H1 (cell line): Measurements from ENCODE around the gene MXD4. TPM values are rescaled to one million over a fixed set of nuclear protein-coding genes. Genes with fewer than 3 reads are reported as not detected.

Source experiments
- ATF2 ChIP-seq: IDR thresholded peaks from 2 replicates; pipeline ENCODE4 v1.6.1; 2012; ENCODE audit warnings: low read length, inconsistent platforms
- BACH1 ChIP-seq: IDR thresholded peaks from 2 replicates; pipeline ENCODE4 v1.6.1; 2012; ENCODE audit warnings: low read length, improper control_type of control experiment
- EP300 ChIP-seq, 2 experiments: IDR thresholded peaks; 1 replicate in 1 of 2; 2 replicates in 1 of 2; pipeline ENCODE4 v1.6.1; 2011 to 2012; ENCODE audit warnings: low read depth in 2 of 2, low read length in 2 of 2, mild to moderate bottlenecking in 2 of 2, borderline replicate concordance in 1 of 2, inconsistent platforms in 1 of 2, moderate library complexity in 1 of 2
- MAFK ChIP-seq: IDR thresholded peaks from 2 replicates; pipeline ENCODE4 v1.6.1; 2012; ENCODE audit warnings: low read depth, mild to moderate bottlenecking, improper control_type of control experiment, low read length
- PHF8 ChIP-seq: fragments of 200-600 bp; sonication (generic); conservative IDR thresholded peaks from 2 replicates; pipeline ENCODE4 v1.7.1; 2012; ENCODE audit warnings: low read depth, mild to moderate bottlenecking, inconsistent platforms, low read length, moderate library complexity
- SIX5 ChIP-seq: IDR thresholded peaks from 2 replicates; pipeline ENCODE4 v1.6.1; 2011; ENCODE audit warnings: mild to moderate bottlenecking, low read depth, low read length
- SRF ChIP-seq: IDR thresholded peaks from 2 replicates; pipeline ENCODE4 v1.6.1; 2011; ENCODE audit warnings: mild to moderate bottlenecking, low read depth, low read length, moderate library complexity
- TCF12 ChIP-seq: IDR thresholded peaks from 2 replicates; pipeline ENCODE4 v1.6.1; 2011; ENCODE audit warnings: low read depth, mild to moderate bottlenecking, low read length
- TEAD4 ChIP-seq: IDR thresholded peaks from 2 replicates; pipeline ENCODE4 v1.6.1; 2012; ENCODE audit warnings: low read depth, low read length, inconsistent platforms, mixed read lengths
- polyA plus RNA-seq, 7 experiments: library from polyadenylated mRNA; depleted of rRNA in 3 of 7; stranded (reverse) in 5 of 7; unstranded in 2 of 7; fragments of >200 nt in 5 of 7; fragments of 200-250 nt in 2 of 7; gene quantifications; 1 replicate in 5 of 7; 2 replicates in 1 of 7; 4 replicates in 1 of 7; pipeline versions ENCODE4 v1.2.1 to v1.2.3, GENCODE V29; 2011 to 2013; ENCODE audit warnings: missing spikeins in 2 of 7, mixed read lengths in 2 of 7
- total RNA-seq: library from RNA; stranded (reverse); fragmentation: NEBNext Ultra II Directional; extraction: Animal tissue kit (Norgen Biotek cat#: 25700); gene quantifications from 2 replicates; pipeline ENCODE4 v1.2.1, GENCODE V29; 2021
- TF ChIP-seq, protein P1 (sequence below): IDR thresholded peaks from 2 replicates; pipeline ENCODE4 v1.6.1; 2011; ENCODE audit warnings: low read depth, mild to moderate bottlenecking, low read length; ENCODE audit not compliant: insufficient read depth

MXD4 gene
- total and polyA plus RNA-seq, 2 of the 8 experiments (the other 6 are each of a cell fraction or from before 2014, with no cell fraction given), result 18.0 to 20.8 TPM

GRCh38 chr4:2284161-2284933, 22.4 kb upstream of the MXD4 start (continued):
- TF ChIP-seq ATF2, result no peak
- TF ChIP-seq SRF, result no peak
- no peak for TF ChIP-seq TCF12
- no peak for TF ChIP-seq MAFK
- no peak for TF ChIP-seq TEAD4
- TF ChIP-seq, protein P1, sequence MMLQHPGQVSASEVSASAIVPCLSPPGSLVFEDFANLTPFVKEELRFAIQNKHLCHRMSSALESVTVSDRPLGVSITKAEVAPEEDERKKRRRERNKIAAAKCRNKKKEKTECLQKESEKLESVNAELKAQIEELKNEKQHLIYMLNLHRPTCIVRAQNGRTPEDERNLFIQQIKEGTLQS, result no peak
- TF ChIP-seq BACH1, result no peak
- TF ChIP-seq PHF8, result no peak
- no peak for TF ChIP-seq SIX5
- TF ChIP-seq EP300 (IDR thresholded peaks at IDR 0.05; ENCODE audit: borderline replicate concordance in 1 of 2, low read depth in 2 of 2, low read length in 2 of 2), result no peak
